Measurements from ENCODE around the gene YAE1. TPM values are rescaled to one million over a fixed set of nuclear protein-coding genes. Genes with fewer than 3 reads are reported as not detected.

The YAE1 gene
- total and polyA plus RNA-seq, 2 experiments from 2014 or later, result 21.8 to 40.5 TPM

- H3K27me3 ChIP-seq (replicated peaks; ENCODE audit: insufficient read depth), result no peaks in the 10 kb centered on the region
- no peaks in the 10 kb centered on the region for H3K9me3 ChIP-seq (ENCODE audit: low read depth)
- no peak overlapping the region for H3K27ac ChIP-seq
- H3K9me2 ChIP-seq (ENCODE audit: insufficient read depth), result no peaks in the 10 kb centered on the region
- TF ChIP-seq EZH2phosphoT487 (IDR thresholded peaks at IDR 0.05; ENCODE audit: insufficient read depth, low read depth) (no peak), EZH2 (IDR thresholded peaks at IDR 0.05; ENCODE audit: insufficient read depth, poor library complexity, severe bottlenecking) (no peak)
- DNase-seq, result no peak
- no peak overlapping the region for H3K4me3 ChIP-seq
- no peaks in the 10 kb centered on the region for H3K79me2 ChIP-seq (ENCODE audit: insufficient read depth)
- H3F3A ChIP-seq (ENCODE audit: insufficient read depth), result peaks cover 17% of the 10 kb centered on the region; the same call in 1 of the 2 replicates
- peaks cover 7% of the 10 kb centered on the region for H3K4me1 ChIP-seq (ENCODE audit: insufficient read depth)
- H2AFZ ChIP-seq, result no peak overlapping the region
- no peaks in the 10 kb centered on the region for H3K36me3 ChIP-seq (ENCODE audit: low read depth)
- no peak overlapping the region for H3K9ac ChIP-seq
- in situ Hi-C loops (cut with MboI), result loop anchor here (5.0 to 25.0 kb wide), 2 partner anchors 165 to 480 kb away; no protein-coding TSS in a partner anchor
- WGBS, 2 experiments (ENCODE audit: low coverage in 1 of 2, low lambda C conversion rate in 2 of 2, missing lambda C conversion rate in 2 of 2), result 100% methylated on average over 2 of the region's 2 CpGs
- H4K20me1 ChIP-seq (ENCODE audit: insufficient read depth), result no peaks in the 10 kb centered on the region
- no peak overlapping the region for H3K4me2 ChIP-seq (ENCODE audit: unreplicated experiment)
These were observed 16.3 kb downstream of the YAE1 start for GRCh38 chr7:39582536-39582935.

- H3K4me2 ChIP-seq (ENCODE audit: unreplicated experiment), result no peak overlapping the region
- H4K20me1 ChIP-seq (ENCODE audit: insufficient read depth), result no peaks in the 10 kb centered on the region
- no peak overlapping the region for H3K9ac ChIP-seq
- no peaks in the 10 kb centered on the region for H3K79me2 ChIP-seq (ENCODE audit: insufficient read depth)
- no peaks in the 10 kb centered on the region for H3K9me2 ChIP-seq (ENCODE audit: insufficient read depth)
- in situ Hi-C loops (cut with MboI), result loop anchor here (5.0 to 25.0 kb wide), 2 partner anchors 164 to 479 kb away; no protein-coding TSS in a partner anchor
- H3K36me3 ChIP-seq (ENCODE audit: low read depth), result no peaks in the 10 kb centered on the region
- H2AFZ ChIP-seq, result no peak overlapping the region
- H3K27me3 ChIP-seq (replicated peaks; ENCODE audit: insufficient read depth), result no peaks in the 10 kb centered on the region
- no peak overlapping the region for H3K4me3 ChIP-seq
- DNase-seq, result no peak
- peaks cover 14% of the 10 kb centered on the region; the same call in 1 of the 2 replicates for H3F3A ChIP-seq (ENCODE audit: insufficient read depth)
- peaks cover 9% of the 10 kb centered on the region for H3K4me1 ChIP-seq (ENCODE audit: insufficient read depth)
- no peaks in the 10 kb centered on the region for H3K9me3 ChIP-seq (ENCODE audit: low read depth)
- TF ChIP-seq EZH2phosphoT487 (IDR thresholded peaks at IDR 0.05; ENCODE audit: insufficient read depth, low read depth) (no peak), EZH2 (IDR thresholded peaks at IDR 0.05; ENCODE audit: insufficient read depth, poor library complexity, severe bottlenecking) (no peak)
- WGBS, 2 experiments (ENCODE audit: low coverage in 1 of 2, low lambda C conversion rate in 2 of 2, missing lambda C conversion rate in 2 of 2), result 69 to 76% methylated on average over 2 of the region's 2 CpGs
- H3K27ac ChIP-seq, result no peak overlapping the region
These were observed 17.3 kb downstream of the YAE1 start for GRCh38 chr7:39583539-39583938.

GRCh38 chr7:39587393-39587792, 21.2 kb downstream of the YAE1 start:
- Histone ChIP-seq H3K27me3 (replicated peaks; ENCODE audit: insufficient read depth) (no peaks in the 10 kb centered on the region), H3K9ac (no peak overlapping the region), H3K79me2 (ENCODE audit: insufficient read depth) (no peaks in the 10 kb centered on the region), H3K4me1 (ENCODE audit: insufficient read depth) (peaks cover 29% of the 10 kb centered on the region), H3K36me3 (ENCODE audit: low read depth) (no peaks in the 10 kb centered on the region), H3K9me2 (ENCODE audit: insufficient read depth) (no peaks in the 10 kb centered on the region), H3F3A (ENCODE audit: insufficient read depth) (peaks cover 32% of the 10 kb centered on the region), H3K4me3 (no peak overlapping the region), H3K27ac (no peak overlapping the region), H4K20me1 (ENCODE audit: insufficient read depth) (no peaks in the 10 kb centered on the region), H3K9me3 (ENCODE audit: low read depth) (no peaks in the 10 kb centered on the region), H3K4me2 (ENCODE audit: unreplicated experiment) (peak overlapping the region; percentile 7), H2AFZ (no peak overlapping the region)
- no peak for TF ChIP-seq EZH2phosphoT487 (IDR thresholded peaks at IDR 0.05; ENCODE audit: insufficient read depth, low read depth)
- TF ChIP-seq EZH2 (IDR thresholded peaks at IDR 0.05; ENCODE audit: insufficient read depth, poor library complexity, severe bottlenecking), result no peak
- in situ Hi-C loops (cut with MboI), result loop anchor here (25.0 kb wide), 1 partner anchor 475 kb away; no protein-coding TSS in a partner anchor
- DNase-seq, result peak; percentile 67

GRCh38 chr7:39588416-39588815, 22.2 kb downstream of the YAE1 start:
- no peak for TF ChIP-seq EZH2phosphoT487 (IDR thresholded peaks at IDR 0.05; ENCODE audit: insufficient read depth, low read depth)
- TF ChIP-seq EZH2 (IDR thresholded peaks at IDR 0.05; ENCODE audit: insufficient read depth, poor library complexity, severe bottlenecking), result no peak
- no peak for DNase-seq
- Histone ChIP-seq H3K79me2 (ENCODE audit: insufficient read depth) (no peaks in the 10 kb centered on the region), H3K36me3 (ENCODE audit: low read depth) (no peaks in the 10 kb centered on the region), H4K20me1 (ENCODE audit: insufficient read depth) (no peaks in the 10 kb centered on the region), H3F3A (ENCODE audit: insufficient read depth) (peaks cover 42% of the 10 kb centered on the region), H3K4me1 (ENCODE audit: insufficient read depth) (peaks cover 34% of the 10 kb centered on the region), H3K4me3 (no peak overlapping the region), H3K27me3 (replicated peaks; ENCODE audit: insufficient read depth) (no peaks in the 10 kb centered on the region), H3K9ac (no peak overlapping the region), H3K27ac (no peak overlapping the region), H2AFZ (no peak overlapping the region), H3K9me3 (ENCODE audit: low read depth) (no peaks in the 10 kb centered on the region), H3K4me2 (ENCODE audit: unreplicated experiment) (no peak overlapping the region), H3K9me2 (ENCODE audit: insufficient read depth) (no peaks in the 10 kb centered on the region)
- in situ Hi-C loops (cut with MboI), result loop anchor here (25.0 kb wide), 1 partner anchor 474 kb away; no protein-coding TSS in a partner anchor
- 85 to 89% methylated on average over 5 of the region's 5 CpGs for WGBS, 2 experiments (ENCODE audit: low coverage in 1 of 2, low lambda C conversion rate in 2 of 2, missing lambda C conversion rate in 2 of 2)
